HCT116 (cell line): ENCODE measurements around the gene CRACDL. TPM values are rescaled to one million over a fixed set of nuclear protein-coding genes. Genes with fewer than 3 reads are reported as not detected.

ENCODE experiments used
- ATAC-seq: fragments of 200-7000 bp; cut with Tn5 transposase; 2 replicates; pipeline ENCODE4 v1.9.1; 2020; ENCODE audit warnings: mild to moderate bottlenecking, moderate library complexity
- BruUV-seq: library from RNA; stranded (reverse); fragments of 400-500 nt; replicated peaks from 2 replicates; lab custom pipeline; 2021; lab: Mats Ljungman, UMichigan
- CTCF ChIA-PET: fragments of 300-600 bp; sonication (Branson Sonifier 250); formaldehyde crosslinking; loops from one replicate; lab custom pipeline; 2021; ENCODE audit warnings: antibody characterized with exemption; lab: Charles Lee
- POLR2A ChIA-PET: fragments of 300-600, 350-600 bp; sonication (Branson Sonifier 250); formaldehyde crosslinking; loops from one replicate; lab custom pipeline; 2021; ENCODE audit warnings: antibody characterized with exemption; lab: Charles Lee
- RAD21 ChIA-PET, 2 experiments: fragments of 300-600 bp; sonication (Branson Sonifier 250); formaldehyde crosslinking; loops; one replicate each; lab custom pipeline; 2023; ENCODE audit warnings: low total read pairs in 2 of 2; ENCODE audit not compliant: uncharacterized antibody in 2 of 2, unreplicated experiment in 2 of 2, low non-redundant PET in 1 of 2; lab: Charles Lee
- DNase-seq: peaks from one replicate; pipeline ENCODE4 v3.0.0-alpha.2; 2010; ENCODE audit warnings: low read depth, low spot score
- H2AFZ ChIP-seq: fragments of 200-600 bp; shearing (Covaris generic), sonication (generic); 2 replicates; pipeline ENCODE4 v1.6.1; 2017; ENCODE audit warnings: low read depth, mixed run types, mixed read lengths, antibody characterized with exemption, low read length; ENCODE audit not compliant: poor library complexity, severe bottlenecking
- H3K27ac ChIP-seq: 2 replicates; pipeline ENCODE4 v1.5.1; 2012; ENCODE audit warnings: low read depth, low read length
- H3K27me3 ChIP-seq: fragments of 200-600 bp; sonication (generic); 2 replicates; pipeline ENCODE4 v1.6.1; 2016; ENCODE audit warnings: mixed run types, low read length, mixed read lengths; ENCODE audit not compliant: insufficient read depth
- H3K36me3 ChIP-seq, 2 experiments: fragments of 200-500 bp in 1 of 2; fragments of 200-600 bp in 1 of 2; sonication (Bioruptor generic) in 1 of 2; sonication (generic) in 1 of 2; 2 replicates each; pipeline versions ENCODE4 v1.5.1 to v1.6.1; 2014 to 2016; ENCODE audit warnings: low read length in 2 of 2, inconsistent platforms in 1 of 2, mixed read lengths in 1 of 2, mixed run types in 1 of 2; ENCODE audit not compliant: insufficient read depth in 2 of 2, control insufficient read depth in 1 of 2
- H3K4me1 ChIP-seq, 2 experiments: fragments of 200-600 bp in 1 of 2; sonication (generic) in 1 of 2; 2 replicates each; pipeline versions ENCODE4 v1.5.1 to v1.6.1; 2012 to 2017; ENCODE audit warnings: low read length in 2 of 2, inconsistent platforms in 1 of 2, mild to moderate bottlenecking in 1 of 2, mixed read lengths in 1 of 2, mixed run types in 1 of 2, moderate library complexity in 1 of 2; ENCODE audit not compliant: insufficient read depth in 2 of 2, control insufficient read depth in 1 of 2
- H3K4me2 ChIP-seq: fragments of 200-600 bp; sonication (generic); 2 replicates; pipeline ENCODE4 v1.6.1; 2017; ENCODE audit warnings: mixed run types, low read length, mixed read lengths
- H3K4me3 ChIP-seq, 2 experiments: fragments of 200-600 bp in 1 of 2; sonication (generic) in 1 of 2; replicated peaks in 1 of 2; 2 replicates each; pipeline ENCODE4 v1.5.1; 2011 to 2016; ENCODE audit warnings: low read length in 2 of 2, control low read depth in 1 of 2, low read depth in 1 of 2, mild to moderate bottlenecking in 1 of 2, mixed read lengths in 1 of 2, mixed run types in 1 of 2
- H3K79me2 ChIP-seq: fragments of 200-600 bp; sonication (generic); 2 replicates; pipeline ENCODE4 v1.6.1; 2017; ENCODE audit warnings: mild to moderate bottlenecking, mixed run types, low read length, moderate library complexity, mixed read lengths; ENCODE audit not compliant: insufficient read depth
- H3K9ac ChIP-seq: fragments of 200-600 bp; sonication (generic); 2 replicates; pipeline ENCODE4 v1.6.1; 2016; ENCODE audit warnings: low read length, mixed read lengths
- H3K9me2 ChIP-seq: fragments of 200-600 bp; sonication (generic), shearing (Covaris generic); 2 replicates; pipeline ENCODE4 v1.6.1; 2017; ENCODE audit warnings: mixed run types, mild to moderate bottlenecking, moderate library complexity; ENCODE audit not compliant: insufficient read depth
- H3K9me3 ChIP-seq, 2 experiments: fragments of 200-500 bp in 1 of 2; fragments of 200-600 bp in 1 of 2; sonication (Bioruptor generic) in 1 of 2; sonication (generic) in 1 of 2; 2 replicates each; pipeline ENCODE4 v1.6.1; 2014 to 2017; ENCODE audit warnings: low read length in 2 of 2, mixed read lengths in 2 of 2, inconsistent platforms in 1 of 2, low read depth in 1 of 2, mild to moderate bottlenecking in 1 of 2, mixed run types in 1 of 2, moderate library complexity in 1 of 2; ENCODE audit not compliant: control insufficient read depth in 1 of 2, insufficient read depth in 1 of 2
- H4K20me1 ChIP-seq: fragments of 200-600 bp; sonication (generic), shearing (Covaris generic); 2 replicates; pipeline ENCODE4 v1.6.1; 2017; ENCODE audit warnings: mixed run types, mild to moderate bottlenecking, moderate library complexity; ENCODE audit not compliant: insufficient read depth
- CBX3 ChIP-seq: IDR thresholded peaks from 2 replicates; pipeline ENCODE4 v1.6.1; 2012; ENCODE audit warnings: low read depth
- EGR1 ChIP-seq: IDR thresholded peaks from 2 replicates; pipeline ENCODE4 v1.6.1; 2012; ENCODE audit warnings: low read depth
- EZH2 ChIP-seq: fragments of 200-600 bp; sonication (generic); IDR thresholded peaks from 2 replicates; pipeline ENCODE4 v1.6.1; 2017; ENCODE audit warnings: antibody characterized with exemption, mixed run types
- POLR2A ChIP-seq: IDR thresholded peaks from 2 replicates; pipeline ENCODE4 v1.7.0; 2011; ENCODE audit warnings: borderline replicate concordance; ENCODE audit not compliant: insufficient read depth, insufficient read length; ENCODE audit errors: extremely low read depth
- POLR2AphosphoS5 ChIP-seq: IDR thresholded peaks from 2 replicates; pipeline ENCODE4 v1.6.1; 2011; ENCODE audit warnings: mild to moderate bottlenecking, low read depth, low read length, moderate library complexity
- RAD21 ChIP-seq: IDR thresholded peaks from 2 replicates; pipeline ENCODE4 v1.6.1; 2012; ENCODE audit warnings: low read depth, mild to moderate bottlenecking
- SIN3A ChIP-seq: IDR thresholded peaks from 2 replicates; pipeline ENCODE4 v1.6.1; 2012; ENCODE audit warnings: low read depth
- SP1 ChIP-seq: IDR thresholded peaks from 2 replicates; pipeline ENCODE4 v1.6.1; 2012; ENCODE audit warnings: low read depth
- ZFX ChIP-seq: fragments of 450-650 bp; IDR thresholded peaks from 2 replicates; pipeline ENCODE4 v1.6.1; 2017
- ZNF274 ChIP-seq: fragments of 200-500 bp; sonication (Bioruptor generic); IDR thresholded peaks from 2 replicates; pipeline ENCODE4 v1.6.1; 2014; ENCODE audit warnings: mild to moderate bottlenecking, low read depth, low read length, inconsistent platforms
- intact Hi-C: fragments of 100-400 bp; cut with micrococcal nuclease; formaldehyde crosslinking; loops from 2 replicates; pipeline ENCODE4 v1.10.0; 2022
- total RNA-seq: library from RNA; stranded (reverse); gene quantifications from one replicate; pipeline ENCODE4 v1.2.1, GENCODE V29; 2021; ENCODE audit not compliant: unreplicated experiment
- TF ChIP-seq, protein P1 (sequence below): IDR thresholded peaks from 2 replicates; pipeline ENCODE4 v1.6.1; 2012; ENCODE audit warnings: low read depth
- TF ChIP-seq, protein P2 (sequence below), 3 experiments: fragments of 200-600 bp in 1 of 3; sonication (generic) in 1 of 3; IDR thresholded peaks in 2 of 3; conservative IDR thresholded peaks in 1 of 3; 2 replicates each; pipeline ENCODE4 v1.5.1; 2012 to 2017; ENCODE audit warnings: low read depth in 2 of 3, low read length in 2 of 3, antibody characterized with exemption in 1 of 3, borderline replicate concordance in 1 of 3, control low read depth in 1 of 3, mild to moderate bottlenecking in 1 of 3, mixed read lengths in 1 of 3, mixed run types in 1 of 3, moderate library complexity in 1 of 3; ENCODE audit not compliant: insufficient read depth in 1 of 3
- TF ChIP-seq, protein P3 (sequence below): IDR thresholded peaks from 2 replicates; pipeline ENCODE4 v1.6.1; 2012

Gene CRACDL
- total RNA-seq, 1 experiment from 2014 or later: 1.1 TPM

DNA sequence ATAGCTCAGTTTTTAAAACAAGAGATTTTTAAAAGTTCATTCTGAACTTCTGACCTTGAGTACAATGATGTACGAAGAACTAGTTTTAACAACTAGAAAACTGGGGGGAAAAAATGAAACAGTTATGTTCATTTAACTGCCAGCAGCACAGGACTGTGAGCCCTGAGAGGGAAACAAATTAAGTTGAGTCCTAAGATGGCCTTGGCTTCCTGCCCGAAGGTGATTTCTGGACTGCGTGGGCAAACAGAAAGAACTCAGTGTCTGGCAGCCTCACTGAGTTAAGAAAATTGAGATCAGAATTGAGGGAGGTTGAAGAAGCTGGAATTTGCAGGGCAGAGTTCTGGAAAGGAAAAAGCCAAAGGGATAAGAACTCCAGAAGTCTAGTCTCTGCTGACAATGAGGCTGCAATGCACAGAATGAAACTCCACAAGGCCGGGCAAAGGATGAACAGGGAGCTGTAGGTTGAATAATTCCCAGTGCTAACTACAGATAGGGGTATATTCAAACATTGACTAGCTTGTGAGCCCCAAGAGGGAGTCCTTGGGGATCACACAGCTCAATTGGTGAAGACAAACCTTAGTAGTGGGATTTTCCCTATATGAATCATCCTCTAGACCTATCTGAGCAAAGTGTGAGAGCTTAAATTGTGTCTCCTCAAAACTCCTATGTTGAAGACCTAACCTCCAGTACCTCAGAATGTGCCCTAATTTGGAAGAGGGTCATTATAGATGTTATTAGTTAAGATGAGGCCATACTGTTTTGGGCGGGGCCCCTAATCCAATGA is 13.1 kb upstream of the CRACDL start:
- CTCF ChIA-PET: no interaction called here

DNA sequence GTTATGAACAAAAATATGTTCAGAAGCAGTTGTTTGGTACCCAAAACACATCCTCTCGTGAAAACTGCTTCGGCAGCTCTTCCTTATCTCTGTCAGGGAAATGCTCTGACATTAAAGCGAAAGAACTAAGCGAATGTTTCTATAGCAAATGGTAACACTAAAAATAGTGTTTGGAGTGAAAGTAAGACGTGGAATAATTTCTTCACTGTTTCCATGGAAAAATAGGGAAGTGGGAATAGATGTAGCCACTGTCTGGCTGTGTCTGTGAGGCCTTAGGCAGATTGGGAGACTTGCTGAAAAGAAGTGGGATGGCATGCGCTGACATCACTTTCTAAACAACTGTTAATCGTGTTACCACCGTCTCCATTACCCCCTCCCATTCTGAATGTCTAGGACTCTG is 11.5 kb upstream of the CRACDL start:
- BruUV-seq: no TSS peak
- no peak overlapping the region for H3K4me2 ChIP-seq
- H3K27me3 ChIP-seq: no peaks in the 10 kb centered on the region
- ATAC-seq (no peak), DNase-seq (no peak)
- H3K9me2 ChIP-seq: no peaks in the 10 kb centered on the region
- POLR2A ChIA-PET: no interaction called here
- RAD21 ChIA-PET: no interaction called here
- H3K27ac ChIP-seq: no peak overlapping the region
- H3K79me2 ChIP-seq: no peaks in the 10 kb centered on the region
- CTCF ChIA-PET: no interaction called here
- no peak overlapping the region for H2AFZ ChIP-seq
- TF ChIP-seq CBX3 (no peak), RAD21 (no peak), POLR2A (no peak), SIN3A (no peak), SP1 (no peak), EGR1 (no peak), EZH2 (no peak)
- TF ChIP-seq, protein P1, sequence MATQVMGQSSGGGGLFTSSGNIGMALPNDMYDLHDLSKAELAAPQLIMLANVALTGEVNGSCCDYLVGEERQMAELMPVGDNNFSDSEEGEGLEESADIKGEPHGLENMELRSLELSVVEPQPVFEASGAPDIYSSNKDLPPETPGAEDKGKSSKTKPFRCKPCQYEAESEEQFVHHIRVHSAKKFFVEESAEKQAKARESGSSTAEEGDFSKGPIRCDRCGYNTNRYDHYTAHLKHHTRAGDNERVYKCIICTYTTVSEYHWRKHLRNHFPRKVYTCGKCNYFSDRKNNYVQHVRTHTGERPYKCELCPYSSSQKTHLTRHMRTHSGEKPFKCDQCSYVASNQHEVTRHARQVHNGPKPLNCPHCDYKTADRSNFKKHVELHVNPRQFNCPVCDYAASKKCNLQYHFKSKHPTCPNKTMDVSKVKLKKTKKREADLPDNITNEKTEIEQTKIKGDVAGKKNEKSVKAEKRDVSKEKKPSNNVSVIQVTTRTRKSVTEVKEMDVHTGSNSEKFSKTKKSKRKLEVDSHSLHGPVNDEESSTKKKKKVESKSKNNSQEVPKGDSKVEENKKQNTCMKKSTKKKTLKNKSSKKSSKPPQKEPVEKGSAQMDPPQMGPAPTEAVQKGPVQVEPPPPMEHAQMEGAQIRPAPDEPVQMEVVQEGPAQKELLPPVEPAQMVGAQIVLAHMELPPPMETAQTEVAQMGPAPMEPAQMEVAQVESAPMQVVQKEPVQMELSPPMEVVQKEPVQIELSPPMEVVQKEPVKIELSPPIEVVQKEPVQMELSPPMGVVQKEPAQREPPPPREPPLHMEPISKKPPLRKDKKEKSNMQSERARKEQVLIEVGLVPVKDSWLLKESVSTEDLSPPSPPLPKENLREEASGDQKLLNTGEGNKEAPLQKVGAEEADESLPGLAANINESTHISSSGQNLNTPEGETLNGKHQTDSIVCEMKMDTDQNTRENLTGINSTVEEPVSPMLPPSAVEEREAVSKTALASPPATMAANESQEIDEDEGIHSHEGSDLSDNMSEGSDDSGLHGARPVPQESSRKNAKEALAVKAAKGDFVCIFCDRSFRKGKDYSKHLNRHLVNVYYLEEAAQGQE: no peak
- H3K4me1 ChIP-seq: no peaks in the 10 kb centered on the region
- no peak overlapping the region for H3K9ac ChIP-seq
- no peaks in the 10 kb centered on the region for H3K36me3 ChIP-seq
- no peaks in the 10 kb centered on the region for H3K9me3 ChIP-seq
- intact Hi-C loops: no loop called here
- H3K4me3 ChIP-seq: no peak overlapping the region
- no peaks in the 10 kb centered on the region for H4K20me1 ChIP-seq

More for the DNA sequence above, 13.1 kb upstream of the CRACDL start:
- Histone ChIP-seq H2AFZ (no peak overlapping the region), H3K79me2 (no peaks in the 10 kb centered on the region), H3K36me3 (no peaks in the 10 kb centered on the region), H3K4me3 (no peak overlapping the region), H3K9ac (no peak overlapping the region), H3K4me1 (no peaks in the 10 kb centered on the region), H3K27ac (no peak overlapping the region), H3K27me3 (no peaks in the 10 kb centered on the region), H3K4me2 (no peak overlapping the region), H3K9me2 (no peaks in the 10 kb centered on the region), H3K9me3 (no peaks in the 10 kb centered on the region), H4K20me1 (no peaks in the 10 kb centered on the region)
- DNase-seq (no peak), ATAC-seq (no peak)
- ChIA-PET POLR2A (no interaction called here), RAD21 (no interaction called here)
- intact Hi-C loops: no loop called here
- TF ChIP-seq POLR2AphosphoS5: no peak
- TF ChIP-seq, protein P2, sequence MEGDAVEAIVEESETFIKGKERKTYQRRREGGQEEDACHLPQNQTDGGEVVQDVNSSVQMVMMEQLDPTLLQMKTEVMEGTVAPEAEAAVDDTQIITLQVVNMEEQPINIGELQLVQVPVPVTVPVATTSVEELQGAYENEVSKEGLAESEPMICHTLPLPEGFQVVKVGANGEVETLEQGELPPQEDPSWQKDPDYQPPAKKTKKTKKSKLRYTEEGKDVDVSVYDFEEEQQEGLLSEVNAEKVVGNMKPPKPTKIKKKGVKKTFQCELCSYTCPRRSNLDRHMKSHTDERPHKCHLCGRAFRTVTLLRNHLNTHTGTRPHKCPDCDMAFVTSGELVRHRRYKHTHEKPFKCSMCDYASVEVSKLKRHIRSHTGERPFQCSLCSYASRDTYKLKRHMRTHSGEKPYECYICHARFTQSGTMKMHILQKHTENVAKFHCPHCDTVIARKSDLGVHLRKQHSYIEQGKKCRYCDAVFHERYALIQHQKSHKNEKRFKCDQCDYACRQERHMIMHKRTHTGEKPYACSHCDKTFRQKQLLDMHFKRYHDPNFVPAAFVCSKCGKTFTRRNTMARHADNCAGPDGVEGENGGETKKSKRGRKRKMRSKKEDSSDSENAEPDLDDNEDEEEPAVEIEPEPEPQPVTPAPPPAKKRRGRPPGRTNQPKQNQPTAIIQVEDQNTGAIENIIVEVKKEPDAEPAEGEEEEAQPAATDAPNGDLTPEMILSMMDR (IDR thresholded peaks at IDR 0.05 in 2 of 3, conservative IDR thresholded peaks at IDR 0.05 in 1 of 3; ENCODE audit: borderline replicate concordance in 1 of 3, insufficient read depth in 1 of 3, low read depth in 2 of 3, low read length in 2 of 3): no peak
- TF ChIP-seq ZFX: no peak
- TF ChIP-seq ZNF274: no peak
- TF ChIP-seq, protein P3, sequence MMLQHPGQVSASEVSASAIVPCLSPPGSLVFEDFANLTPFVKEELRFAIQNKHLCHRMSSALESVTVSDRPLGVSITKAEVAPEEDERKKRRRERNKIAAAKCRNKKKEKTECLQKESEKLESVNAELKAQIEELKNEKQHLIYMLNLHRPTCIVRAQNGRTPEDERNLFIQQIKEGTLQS: no peak
- no TSS peak for BruUV-seq
